ENCODE data around the gene CFAP57. TPM values are rescaled to one million over a fixed set of nuclear protein-coding genes. Genes with fewer than 3 reads are reported as not detected.

CFAP57 gene
- total and polyA plus RNA-seq, 2 donors (not counting 1 experiment from before 2014, with no cell fraction given), result 0.07 to 0.44 TPM

DNA sequence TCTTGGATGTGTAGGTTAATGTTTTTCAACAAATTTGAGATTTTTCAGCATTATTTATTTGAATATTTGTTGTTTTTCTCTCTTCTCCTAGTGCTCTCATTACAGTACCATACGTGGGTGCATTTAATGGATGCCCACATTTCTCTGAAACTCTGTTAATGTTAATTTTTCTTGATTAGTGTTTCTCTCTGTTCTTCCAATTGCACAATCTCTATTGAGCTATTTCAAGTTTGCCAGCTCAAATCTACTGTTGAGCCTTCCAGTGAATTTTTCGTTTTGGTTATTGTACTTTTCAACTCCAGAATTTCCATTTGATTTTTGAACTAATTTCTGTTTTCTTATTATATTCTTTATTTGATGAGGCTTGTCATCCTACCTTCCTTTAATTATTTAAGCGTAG, 31.7 kb downstream of the CFAP57 start:
- no peak overlapping the region for H3K4me3 Mint-ChIP-seq
- H3K27ac ChIP-seq (ENCODE audit: low read length in 2 of 2), result no peak overlapping the region
- no peaks in the 10 kb centered on the region for H3K36me3 ChIP-seq (replicated peaks in 1 of 2; ENCODE audit: control extremely low read depth in 1 of 2, control insufficient read depth in 1 of 2, extremely low read depth in 1 of 2, insufficient read depth in 2 of 2, low read length in 1 of 2)
- H3K9ac ChIP-seq (ENCODE audit: low read length), result no peak overlapping the region
- H3K4me1 ChIP-seq (ENCODE audit: control insufficient read depth in 2 of 2, insufficient read depth in 2 of 2, low read length in 2 of 2), result peaks cover 0 to 4% of the 10 kb centered on the region in 2 donors
- no CpG with 5 or more reads among the region's 3 CpGs for WGBS (ENCODE audit: insufficient coverage)
- POLR2A ChIA-PET, result no interaction called here
- ATAC-seq (ENCODE audit: low read depth), result no peak
- no peaks in the 10 kb centered on the region for H3K27me3 ChIP-seq (replicated peaks in 1 of 4; ENCODE audit: control extremely low read depth in 1 of 4, control insufficient read depth in 3 of 4, insufficient read depth in 4 of 4, low read length in 3 of 4)
- no peak for DNase-seq
- no peak overlapping the region for H3K4me2 ChIP-seq (replicated peaks; ENCODE audit: low read depth, low read length, poor library complexity, severe bottlenecking)
- H3K4me3 ChIP-seq (ENCODE audit: control extremely low read depth in 1 of 5, extremely low read depth in 1 of 5, insufficient read depth in 1 of 5, low read depth in 2 of 5, low read length in 4 of 5), result no peak overlapping the region
- H2AFZ ChIP-seq (ENCODE audit: insufficient read depth, low read depth, low read length, poor library complexity, severe bottlenecking), result no peak overlapping the region
- H3K27me3 Mint-ChIP-seq, result no peaks in the 10 kb centered on the region
- H3K4me1 Mint-ChIP-seq, result peaks cover 2% of the 10 kb centered on the region
- intact Hi-C loops (cut with micrococcal nuclease), result no loop called here
- CTCF ChIA-PET, result no interaction called here
- no peaks in the 10 kb centered on the region for H3K79me2 ChIP-seq (ENCODE audit: control insufficient read depth, insufficient read depth, low read length)
- no peaks in the 10 kb centered on the region for H4K20me1 ChIP-seq (ENCODE audit: control insufficient read depth, insufficient read depth, low read length, poor library complexity, severe bottlenecking)
- H3K9me3 ChIP-seq (ENCODE audit: control extremely low read depth in 1 of 3, control insufficient read depth in 2 of 3, insufficient read depth in 1 of 3, low read length in 2 of 3), result peaks cover 0 to 2% (median 0%) of the 10 kb centered on the region in 3 donors
- H3K27ac Mint-ChIP-seq, result no peak overlapping the region
- peaks cover 2% of the 10 kb centered on the region for H3K9me3 Mint-ChIP-seq (ENCODE audit: insufficient read depth)
- TF ChIP-seq, protein P1, sequence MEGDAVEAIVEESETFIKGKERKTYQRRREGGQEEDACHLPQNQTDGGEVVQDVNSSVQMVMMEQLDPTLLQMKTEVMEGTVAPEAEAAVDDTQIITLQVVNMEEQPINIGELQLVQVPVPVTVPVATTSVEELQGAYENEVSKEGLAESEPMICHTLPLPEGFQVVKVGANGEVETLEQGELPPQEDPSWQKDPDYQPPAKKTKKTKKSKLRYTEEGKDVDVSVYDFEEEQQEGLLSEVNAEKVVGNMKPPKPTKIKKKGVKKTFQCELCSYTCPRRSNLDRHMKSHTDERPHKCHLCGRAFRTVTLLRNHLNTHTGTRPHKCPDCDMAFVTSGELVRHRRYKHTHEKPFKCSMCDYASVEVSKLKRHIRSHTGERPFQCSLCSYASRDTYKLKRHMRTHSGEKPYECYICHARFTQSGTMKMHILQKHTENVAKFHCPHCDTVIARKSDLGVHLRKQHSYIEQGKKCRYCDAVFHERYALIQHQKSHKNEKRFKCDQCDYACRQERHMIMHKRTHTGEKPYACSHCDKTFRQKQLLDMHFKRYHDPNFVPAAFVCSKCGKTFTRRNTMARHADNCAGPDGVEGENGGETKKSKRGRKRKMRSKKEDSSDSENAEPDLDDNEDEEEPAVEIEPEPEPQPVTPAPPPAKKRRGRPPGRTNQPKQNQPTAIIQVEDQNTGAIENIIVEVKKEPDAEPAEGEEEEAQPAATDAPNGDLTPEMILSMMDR (IDR thresholded peaks at IDR 0.05), result no peak
- no peak for TF ChIP-seq EZH2 (IDR thresholded peaks at IDR 0.05; ENCODE audit: borderline replicate concordance, insufficient read depth, low read depth, low read length, poor library complexity, severe bottlenecking)

DNA sequence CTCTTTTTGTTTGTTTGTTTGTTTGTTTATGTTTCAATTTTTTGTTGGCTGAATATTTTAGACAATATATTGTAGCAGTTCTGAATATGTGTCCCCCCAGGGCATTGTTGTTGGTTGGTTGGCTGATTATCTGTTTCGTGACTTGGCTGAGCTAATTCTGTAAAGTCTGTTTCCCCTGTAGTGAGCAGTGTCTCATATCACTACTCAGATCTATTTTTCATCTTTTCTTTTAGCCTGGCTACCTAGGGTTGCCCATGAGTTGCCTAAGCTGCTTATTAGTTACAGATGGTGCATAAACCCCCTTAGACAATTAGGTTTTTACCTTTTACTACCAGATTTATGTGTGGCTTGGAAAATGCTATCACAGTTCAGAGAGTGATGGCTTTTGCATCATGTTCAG, 32.3 kb downstream of the CFAP57 start:
- peaks cover 2% of the 10 kb centered on the region for H3K9me3 Mint-ChIP-seq (ENCODE audit: insufficient read depth)
- no peak overlapping the region for H3K9ac ChIP-seq (ENCODE audit: low read length)
- no peak overlapping the region for H3K4me3 ChIP-seq (ENCODE audit: control extremely low read depth in 1 of 5, extremely low read depth in 1 of 5, insufficient read depth in 1 of 5, low read depth in 2 of 5, low read length in 4 of 5)
- no peak overlapping the region for H3K4me3 Mint-ChIP-seq
- peaks cover 2% of the 10 kb centered on the region for H3K4me1 Mint-ChIP-seq
- ChIA-PET CTCF (no interaction called here), POLR2A (no interaction called here)
- H3K79me2 ChIP-seq (ENCODE audit: control insufficient read depth, insufficient read depth, low read length), result no peaks in the 10 kb centered on the region
- no peaks in the 10 kb centered on the region for H3K27me3 Mint-ChIP-seq
- no peaks in the 10 kb centered on the region for H4K20me1 ChIP-seq (ENCODE audit: control insufficient read depth, insufficient read depth, low read length, poor library complexity, severe bottlenecking)
- H3K4me2 ChIP-seq (replicated peaks; ENCODE audit: low read depth, low read length, poor library complexity, severe bottlenecking), result no peak overlapping the region
- H3K36me3 ChIP-seq (replicated peaks in 1 of 2; ENCODE audit: control extremely low read depth in 1 of 2, control insufficient read depth in 1 of 2, extremely low read depth in 1 of 2, insufficient read depth in 2 of 2, low read length in 1 of 2), result no peaks in the 10 kb centered on the region
- no peak overlapping the region for H3K27ac ChIP-seq (ENCODE audit: low read length in 2 of 2)
- ATAC-seq (ENCODE audit: low read depth) (no peak), DNase-seq (no peak)
- H3K4me1 ChIP-seq (ENCODE audit: control insufficient read depth in 2 of 2, insufficient read depth in 2 of 2, low read length in 2 of 2), result peaks cover 0 to 4% of the 10 kb centered on the region in 2 donors
- no peaks in the 10 kb centered on the region for H3K27me3 ChIP-seq (replicated peaks in 1 of 4; ENCODE audit: control extremely low read depth in 1 of 4, control insufficient read depth in 3 of 4, insufficient read depth in 4 of 4, low read length in 3 of 4)
- WGBS (ENCODE audit: insufficient coverage), result no CpG with 5 or more reads among the region's 1 CpG
- no peak overlapping the region for H2AFZ ChIP-seq (ENCODE audit: insufficient read depth, low read depth, low read length, poor library complexity, severe bottlenecking)
- no peak for TF ChIP-seq EZH2 (IDR thresholded peaks at IDR 0.05; ENCODE audit: borderline replicate concordance, insufficient read depth, low read depth, low read length, poor library complexity, severe bottlenecking)
- TF ChIP-seq, protein P1 (IDR thresholded peaks at IDR 0.05), result no peak
- H3K9me3 ChIP-seq (ENCODE audit: control extremely low read depth in 1 of 3, control insufficient read depth in 2 of 3, insufficient read depth in 1 of 3, low read length in 2 of 3), result peaks cover 0 to 2% (median 0%) of the 10 kb centered on the region in 3 donors
- intact Hi-C loops (cut with micrococcal nuclease), result no loop called here
- H3K27ac Mint-ChIP-seq, result no peak overlapping the region
